ENCODE measurements around the gene ZNF423.

Gene ZNF423

DNA sequence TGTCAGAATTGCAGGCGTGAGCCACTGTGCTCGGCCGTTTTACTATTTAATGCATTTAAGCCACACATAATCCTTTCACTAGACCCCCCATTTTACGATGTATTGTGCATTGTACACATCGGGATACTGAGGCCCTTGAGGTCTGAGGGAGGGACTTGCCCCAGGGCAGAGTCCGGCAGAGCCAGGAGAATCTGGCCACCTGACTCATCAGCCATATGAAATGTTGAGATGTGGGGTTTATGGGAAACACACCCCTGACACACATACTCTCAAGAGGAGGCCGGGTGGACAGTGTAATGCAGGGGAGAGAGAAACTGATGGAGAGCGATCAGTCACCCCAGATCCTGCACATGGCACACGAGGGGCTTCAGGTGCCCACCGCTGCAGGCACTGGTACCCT is 196.6 kb downstream of the ZNF423 start:
- ChIA-PET POLR2A (no interaction called here), CTCF (no interaction called here)
- TF ChIP-seq SP1 (IDR thresholded peaks at IDR 0.05) (no peak), CTBP1 (IDR thresholded peaks at IDR 0.05; ENCODE audit: borderline replicate concordance) (no peak), FOXM1 (IDR thresholded peaks at IDR 0.05; ENCODE audit: borderline replicate concordance) (no peak), ZNF384 (IDR thresholded peaks at IDR 0.05) (no peak)
- DNase-seq (ENCODE audit: extremely low spot score): no peak

DNA sequence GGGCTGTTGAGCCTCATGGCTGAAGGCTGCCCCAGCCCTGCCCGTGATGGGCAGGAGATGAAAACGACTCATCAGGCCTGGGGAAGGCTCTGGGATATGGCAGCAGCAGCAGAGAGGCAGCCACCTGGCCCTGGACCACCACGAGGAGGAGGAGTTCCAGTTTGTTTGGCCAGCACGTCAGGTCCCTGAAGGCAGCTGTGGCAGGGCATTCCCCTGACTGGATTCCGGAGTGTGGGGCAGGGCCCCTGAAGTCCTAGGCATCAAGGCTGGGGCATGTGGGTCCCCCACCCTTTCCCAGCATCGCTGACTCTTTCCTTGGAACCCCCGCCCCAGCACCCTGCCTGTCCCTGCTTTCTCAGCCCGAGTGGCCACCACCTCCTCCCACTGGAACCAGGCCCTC is 197.4 kb downstream of the ZNF423 start:
- no peak for DNase-seq (ENCODE audit: extremely low spot score)
- ChIA-PET POLR2A (no interaction called here), CTCF (no interaction called here)
- no peak for TF ChIP-seq L3MBTL2 (conservative IDR thresholded peaks at IDR 0.05)
- no peak for TF ChIP-seq ARNT (IDR thresholded peaks at IDR 0.05)
- TF ChIP-seq LEF1 (IDR thresholded peaks at IDR 0.05; ENCODE audit: borderline replicate concordance): no peak
- TF ChIP-seq HDGF (IDR thresholded peaks at IDR 0.05; ENCODE audit: borderline replicate concordance): no peak
- no peak for TF ChIP-seq SP1 (IDR thresholded peaks at IDR 0.05)
- TF ChIP-seq BHLHE40 (IDR thresholded peaks at IDR 0.05; ENCODE audit: borderline replicate concordance): no peak
- no peak for TF ChIP-seq CTBP1 (IDR thresholded peaks at IDR 0.05; ENCODE audit: borderline replicate concordance)
- TF ChIP-seq FOXK2 (IDR thresholded peaks at IDR 0.05): no peak
- TF ChIP-seq SUZ12 (IDR thresholded peaks at IDR 0.05): no peak
- TF ChIP-seq FOXA1 (IDR thresholded peaks at IDR 0.05): no peak
- TF ChIP-seq ZNF384 (IDR thresholded peaks at IDR 0.05): no peak
- TF ChIP-seq TARDBP (IDR thresholded peaks at IDR 0.05): no peak
- TF ChIP-seq NFRKB (IDR thresholded peaks at IDR 0.05): no peak
- TF ChIP-seq, protein P1, sequence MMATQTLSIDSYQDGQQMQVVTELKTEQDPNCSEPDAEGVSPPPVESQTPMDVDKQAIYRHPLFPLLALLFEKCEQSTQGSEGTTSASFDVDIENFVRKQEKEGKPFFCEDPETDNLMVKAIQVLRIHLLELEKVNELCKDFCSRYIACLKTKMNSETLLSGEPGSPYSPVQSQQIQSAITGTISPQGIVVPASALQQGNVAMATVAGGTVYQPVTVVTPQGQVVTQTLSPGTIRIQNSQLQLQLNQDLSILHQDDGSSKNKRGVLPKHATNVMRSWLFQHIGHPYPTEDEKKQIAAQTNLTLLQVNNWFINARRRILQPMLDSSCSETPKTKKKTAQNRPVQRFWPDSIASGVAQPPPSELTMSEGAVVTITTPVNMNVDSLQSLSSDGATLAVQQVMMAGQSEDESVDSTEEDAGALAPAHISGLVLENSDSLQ (IDR thresholded peaks at IDR 0.05): no peak
- TF ChIP-seq FOXM1 (IDR thresholded peaks at IDR 0.05; ENCODE audit: borderline replicate concordance): no peak
- no peak for TF ChIP-seq ELF4 (IDR thresholded peaks at IDR 0.05)

DNA sequence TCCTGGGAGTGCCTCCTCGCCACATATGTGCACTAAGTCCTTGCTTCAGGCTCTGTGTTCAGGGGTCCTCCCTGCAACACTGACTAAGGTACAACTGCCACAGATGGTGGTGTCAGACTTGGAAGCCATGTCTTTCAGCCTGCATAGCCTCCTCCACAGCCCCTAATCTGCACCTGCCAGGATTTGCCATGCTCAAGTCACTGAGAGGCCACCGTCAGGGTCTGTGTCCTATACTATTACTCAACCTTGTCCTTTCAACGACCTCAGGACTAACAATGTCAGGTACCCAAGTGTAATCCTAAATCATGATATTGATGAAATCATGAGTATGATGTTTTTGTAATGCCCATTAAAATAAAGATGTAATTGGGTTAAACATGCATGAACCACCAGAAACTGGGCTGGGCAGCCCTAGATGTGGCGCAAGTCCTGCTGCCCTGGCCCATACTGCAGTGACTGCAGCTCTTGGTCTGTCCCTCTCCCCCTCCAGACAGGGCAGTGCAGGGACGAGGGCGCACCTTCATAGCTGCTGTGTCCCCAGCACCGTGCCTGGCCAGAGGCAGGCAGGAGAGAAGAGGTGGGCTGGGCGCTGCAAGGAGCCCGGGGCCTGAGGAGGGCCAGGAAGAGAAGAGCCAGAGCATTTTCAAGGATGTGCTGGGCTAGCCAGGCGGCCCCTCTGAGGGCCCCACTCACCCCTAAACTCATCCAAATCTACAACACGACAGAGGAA is 198.0 kb downstream of the ZNF423 start:
- CTCF ChIA-PET: no interaction called here
- no peak for TF ChIP-seq SP1 (IDR thresholded peaks at IDR 0.05)
- TF ChIP-seq BHLHE40 (IDR thresholded peaks at IDR 0.05; ENCODE audit: borderline replicate concordance): no peak
- TF ChIP-seq ELF4 (IDR thresholded peaks at IDR 0.05): no peak
- no peak for TF ChIP-seq LEF1 (IDR thresholded peaks at IDR 0.05; ENCODE audit: borderline replicate concordance)
- no peak for TF ChIP-seq TARDBP (IDR thresholded peaks at IDR 0.05)
- TF ChIP-seq, protein P1 (IDR thresholded peaks at IDR 0.05): no peak
- TF ChIP-seq FOXM1 (IDR thresholded peaks at IDR 0.05; ENCODE audit: borderline replicate concordance): no peak
- no peak for TF ChIP-seq ZNF384 (IDR thresholded peaks at IDR 0.05)
- TF ChIP-seq FOXA1 (IDR thresholded peaks at IDR 0.05): no peak
- no peak for TF ChIP-seq NFRKB (IDR thresholded peaks at IDR 0.05)
- TF ChIP-seq FOXK2 (IDR thresholded peaks at IDR 0.05): no peak
- TF ChIP-seq SUZ12 (IDR thresholded peaks at IDR 0.05): no peak
- no peak for TF ChIP-seq L3MBTL2 (conservative IDR thresholded peaks at IDR 0.05)
- no peak for TF ChIP-seq ARNT (IDR thresholded peaks at IDR 0.05)
- TF ChIP-seq HDGF (IDR thresholded peaks at IDR 0.05; ENCODE audit: borderline replicate concordance): no peak
- no peak for TF ChIP-seq CTBP1 (IDR thresholded peaks at IDR 0.05; ENCODE audit: borderline replicate concordance)
- no peak for DNase-seq (ENCODE audit: extremely low spot score)
- POLR2A ChIA-PET: no interaction called here

DNA sequence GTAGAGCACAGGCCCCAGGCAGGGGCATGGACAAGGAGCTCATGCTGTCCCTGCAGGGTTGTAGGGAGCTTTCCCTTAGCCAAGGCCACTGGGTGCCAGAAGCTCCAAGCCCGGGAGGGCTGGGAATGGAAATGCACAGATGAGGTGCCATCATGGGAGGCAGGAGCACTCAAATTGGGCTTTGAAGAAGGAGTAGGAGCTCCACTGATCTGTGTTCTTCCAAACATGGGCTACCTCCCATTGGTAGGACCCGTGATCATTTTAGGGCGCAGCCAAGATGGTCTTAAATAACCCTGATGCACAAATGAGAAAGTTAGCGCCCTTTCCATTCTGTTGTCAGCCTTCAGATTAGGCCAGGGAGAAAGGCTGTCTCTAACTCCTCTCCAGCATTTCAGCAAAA is 201.5 kb downstream of the ZNF423 start:
- TF ChIP-seq LEF1 (IDR thresholded peaks at IDR 0.05; ENCODE audit: borderline replicate concordance) (no peak), FOXA1 (IDR thresholded peaks at IDR 0.05) (no peak), ELF4 (IDR thresholded peaks at IDR 0.05) (no peak), FOXK2 (IDR thresholded peaks at IDR 0.05) (no peak), ARNT (IDR thresholded peaks at IDR 0.05) (no peak), ZNF384 (IDR thresholded peaks at IDR 0.05) (no peak)
- no peak for DNase-seq (ENCODE audit: extremely low spot score)
- CTCF ChIA-PET: no interaction called here
- POLR2A ChIA-PET: no interaction called here

DNA sequence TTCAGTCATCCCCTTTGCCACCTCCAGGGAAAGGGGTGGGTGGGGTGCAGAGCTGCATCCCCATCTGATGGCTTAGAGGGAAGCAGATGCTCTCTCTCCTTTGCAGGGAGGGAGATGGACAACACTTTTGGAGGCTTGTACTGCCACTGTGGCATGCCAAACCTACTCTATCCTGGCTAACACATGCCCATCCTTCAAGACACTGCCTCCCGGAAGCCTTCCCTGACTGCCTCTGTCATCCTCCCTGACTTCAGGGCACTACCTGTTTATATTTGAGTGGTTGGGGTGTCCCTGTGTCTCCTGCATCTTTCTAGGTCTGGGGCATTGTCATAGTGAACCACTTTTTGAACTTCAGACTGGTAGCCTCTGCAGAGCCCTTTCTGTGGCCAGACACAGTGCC is 202.3 kb downstream of the ZNF423 start:
- POLR2A ChIA-PET: no interaction called here
- DNase-seq (ENCODE audit: extremely low spot score): no peak
- CTCF ChIA-PET: no interaction called here
- TF ChIP-seq ARNT (IDR thresholded peaks at IDR 0.05) (no peak), L3MBTL2 (conservative IDR thresholded peaks at IDR 0.05) (no peak), FOXA1 (IDR thresholded peaks at IDR 0.05) (no peak), CTBP1 (IDR thresholded peaks at IDR 0.05; ENCODE audit: borderline replicate concordance) (no peak), FOXM1 (IDR thresholded peaks at IDR 0.05; ENCODE audit: borderline replicate concordance) (no peak), SP1 (IDR thresholded peaks at IDR 0.05) (no peak), HDGF (IDR thresholded peaks at IDR 0.05; ENCODE audit: borderline replicate concordance) (no peak), LEF1 (IDR thresholded peaks at IDR 0.05; ENCODE audit: borderline replicate concordance) (no peak), TARDBP (IDR thresholded peaks at IDR 0.05) (no peak), ELF4 (IDR thresholded peaks at IDR 0.05) (no peak), BHLHE40 (IDR thresholded peaks at IDR 0.05; ENCODE audit: borderline replicate concordance) (no peak), SUZ12 (IDR thresholded peaks at IDR 0.05) (no peak)
- TF ChIP-seq, protein P1 (IDR thresholded peaks at IDR 0.05): no peak

DNA sequence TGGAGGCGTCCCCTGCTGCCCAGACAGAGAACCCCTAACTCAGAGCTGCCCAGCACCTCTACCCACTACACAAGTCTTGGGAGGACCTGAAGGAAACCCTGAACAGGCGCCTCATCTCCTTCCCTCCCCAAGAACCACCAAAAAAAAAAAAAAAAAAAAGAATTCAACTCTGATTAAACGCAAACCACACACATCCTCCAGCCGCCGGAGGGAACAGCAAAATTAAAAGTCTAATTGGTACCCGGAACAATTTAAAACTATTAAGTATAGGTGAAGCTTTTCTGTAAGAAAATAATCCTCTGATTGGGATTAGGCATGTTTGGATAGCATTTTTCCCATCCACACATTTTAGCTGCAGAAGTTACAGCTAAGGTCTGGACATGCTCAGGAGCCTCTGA is 202.7 kb downstream of the ZNF423 start:
- TF ChIP-seq, protein P1 (IDR thresholded peaks at IDR 0.05): no peak
- TF ChIP-seq ARNT (IDR thresholded peaks at IDR 0.05): no peak
- TF ChIP-seq FOXM1 (IDR thresholded peaks at IDR 0.05; ENCODE audit: borderline replicate concordance): no peak
- no peak for TF ChIP-seq TARDBP (IDR thresholded peaks at IDR 0.05)
- no peak for TF ChIP-seq FOXK2 (IDR thresholded peaks at IDR 0.05)
- TF ChIP-seq NFRKB (IDR thresholded peaks at IDR 0.05): no peak
- TF ChIP-seq ZNF384 (IDR thresholded peaks at IDR 0.05): no peak
- TF ChIP-seq ELF4 (IDR thresholded peaks at IDR 0.05): no peak
- no peak for TF ChIP-seq LEF1 (IDR thresholded peaks at IDR 0.05; ENCODE audit: borderline replicate concordance)
- TF ChIP-seq SP1 (IDR thresholded peaks at IDR 0.05): no peak
- no peak for TF ChIP-seq HDGF (IDR thresholded peaks at IDR 0.05; ENCODE audit: borderline replicate concordance)
- no peak for TF ChIP-seq CTBP1 (IDR thresholded peaks at IDR 0.05; ENCODE audit: borderline replicate concordance)
- TF ChIP-seq SUZ12 (IDR thresholded peaks at IDR 0.05): no peak
- TF ChIP-seq FOXA1 (IDR thresholded peaks at IDR 0.05): no peak
- TF ChIP-seq L3MBTL2 (conservative IDR thresholded peaks at IDR 0.05): no peak
- no peak for TF ChIP-seq BHLHE40 (IDR thresholded peaks at IDR 0.05; ENCODE audit: borderline replicate concordance)
- POLR2A ChIA-PET: no interaction called here
- CTCF ChIA-PET: no interaction called here
- DNase-seq (ENCODE audit: extremely low spot score): no peak
